ENCODE results near the gene RAE1.
"Not testable (repeated sequence)": the region's sequence is repeated elsewhere in the genome, so short reads cannot be mapped to it uniquely, and the experiment has no call there.

The RAE1 gene

DNA sequence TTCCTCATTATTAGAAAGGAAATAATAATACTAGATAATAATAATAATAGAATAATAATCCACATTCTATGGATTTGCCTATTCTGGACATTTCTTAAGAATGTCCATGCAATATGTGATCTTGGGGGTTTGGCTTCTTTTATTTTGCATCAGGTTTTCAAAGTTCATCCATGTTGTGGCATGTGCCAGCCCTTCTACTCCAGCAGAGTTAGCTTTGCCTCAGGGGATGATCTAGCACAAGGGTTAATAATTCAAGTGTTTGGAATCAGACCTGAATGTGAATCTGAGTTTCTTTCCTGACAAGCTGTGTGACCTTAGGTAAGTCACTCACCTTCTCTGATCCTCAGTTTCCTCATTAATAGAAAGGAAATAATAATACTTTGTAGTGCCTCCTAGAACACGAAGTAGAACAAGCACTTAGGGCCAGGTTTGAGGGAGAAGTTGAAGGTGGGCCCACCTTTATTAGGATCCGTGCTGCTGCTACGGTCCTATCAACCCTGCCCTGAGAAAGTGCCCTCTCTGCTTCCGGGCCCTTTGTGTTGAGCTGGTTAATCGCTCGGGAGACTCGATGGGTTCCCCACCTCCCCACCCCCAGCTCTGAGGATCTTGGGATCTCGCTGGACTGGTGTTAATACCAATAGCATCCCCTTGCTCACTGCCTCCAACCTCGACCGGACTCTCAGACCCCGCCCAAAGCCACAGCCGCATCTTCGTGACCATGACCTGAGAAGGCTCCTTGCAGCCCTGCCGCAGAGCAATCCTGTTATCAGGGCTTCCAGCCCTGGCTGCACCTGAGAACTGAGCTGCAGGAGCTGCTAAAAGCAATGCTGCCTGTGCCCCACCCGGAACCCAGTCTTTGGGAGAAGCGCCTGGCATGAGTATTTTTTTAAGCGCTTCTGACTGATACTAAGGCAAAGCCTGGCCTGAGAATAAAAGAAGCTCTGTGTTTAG is 67.0 kb downstream of the RAE1 start:
- no peak for DNase-seq

DNA sequence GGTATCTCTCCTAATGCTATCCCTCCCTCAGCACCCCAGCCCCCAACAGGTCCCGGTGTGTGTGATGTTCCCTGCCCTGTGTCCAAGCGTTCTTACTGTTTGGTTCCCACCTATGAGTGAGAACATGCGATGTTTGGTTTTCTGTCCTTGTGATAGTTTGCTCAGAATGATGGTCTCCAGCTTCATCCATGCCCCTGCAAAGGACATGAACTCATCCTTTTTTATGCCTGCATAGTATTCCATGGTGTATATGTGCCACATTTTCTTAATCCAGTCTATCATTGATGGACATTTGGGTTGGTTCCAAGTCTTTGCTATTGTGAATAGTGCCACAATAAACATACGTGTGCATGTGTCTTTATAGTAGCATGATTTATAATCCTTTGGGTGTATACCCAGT is 68.4 kb downstream of the RAE1 start:
- not testable (repeated sequence) for DNase-seq

DNA sequence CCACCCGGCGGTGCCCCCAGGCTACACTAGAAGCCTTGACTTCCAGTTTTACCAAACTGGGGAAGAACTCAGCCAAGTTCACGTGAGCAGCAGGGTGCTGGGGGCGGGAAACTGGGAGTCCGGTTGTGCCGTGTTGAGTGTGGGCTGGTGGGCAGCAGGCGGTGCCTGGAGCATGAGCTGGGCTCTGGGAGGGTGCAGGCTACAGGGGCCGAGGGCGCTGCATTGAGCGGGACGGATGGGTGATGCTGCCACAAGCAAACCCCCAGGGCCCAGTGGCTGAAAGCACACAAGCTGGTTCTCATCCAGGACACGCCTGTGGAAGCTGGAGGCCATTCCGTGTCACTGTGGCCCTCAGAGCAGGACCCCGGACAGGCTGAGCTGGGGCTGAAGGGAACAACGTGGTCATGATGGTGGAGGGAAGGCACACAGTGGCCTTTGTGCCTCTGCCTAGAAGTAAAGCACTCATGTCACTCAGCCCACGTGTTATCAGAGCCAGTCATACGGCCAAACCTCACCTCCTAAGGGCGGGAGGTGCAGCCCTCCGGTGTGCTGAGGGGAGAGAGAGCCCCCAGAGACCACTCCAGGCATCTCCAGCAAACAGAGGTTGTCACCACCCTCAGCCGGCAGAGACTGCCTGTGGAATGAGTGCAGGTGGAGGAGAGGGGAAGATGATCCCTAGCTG is 69.7 kb downstream of the RAE1 start:
- no peak for DNase-seq

DNA sequence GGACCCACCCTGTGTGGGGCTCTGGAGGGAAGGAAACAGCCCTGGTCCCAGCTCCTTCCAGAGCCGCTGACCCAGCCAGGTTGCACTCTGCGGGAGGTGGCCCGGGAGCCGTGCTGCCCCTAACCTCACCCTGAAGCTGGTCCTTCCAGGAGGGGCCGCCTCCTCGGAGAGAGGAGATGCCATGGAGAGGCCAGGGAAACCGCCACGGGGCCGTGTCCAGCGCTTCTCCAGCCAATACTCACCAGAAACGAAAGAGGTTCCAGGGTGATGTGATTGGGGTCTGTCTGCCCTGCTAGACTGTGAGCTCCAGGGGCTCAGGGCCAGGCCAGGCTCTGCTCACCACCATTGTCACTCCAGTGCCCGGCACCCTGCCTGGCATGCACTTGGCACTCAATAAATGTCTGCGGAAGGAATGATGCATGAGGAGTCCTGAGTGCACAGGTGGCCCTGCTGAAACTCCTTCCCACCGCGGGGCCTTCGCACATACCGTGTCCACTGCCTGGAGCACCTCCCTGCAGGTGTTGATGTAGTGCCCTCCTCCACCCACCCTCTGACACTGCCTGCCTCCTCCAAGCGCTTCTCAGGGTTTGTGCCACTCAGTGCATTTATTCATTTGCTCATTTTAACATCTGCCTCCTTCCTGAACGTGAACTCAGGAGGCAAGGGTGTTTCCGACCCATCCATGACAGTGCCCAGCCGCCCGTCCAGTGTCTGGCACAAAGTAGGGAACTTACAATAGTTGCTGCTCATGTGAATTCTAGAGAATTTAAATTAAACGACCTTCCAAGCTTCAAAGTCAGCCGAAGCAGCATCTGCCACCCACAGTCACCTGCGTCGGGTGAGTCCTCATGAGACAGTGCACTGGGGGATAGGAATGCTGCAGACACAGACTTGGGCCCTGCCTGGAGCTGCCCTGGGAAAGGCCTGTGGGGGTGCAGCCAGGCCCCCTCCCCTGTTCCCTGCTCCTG is 70.5 kb downstream of the RAE1 start:
- no peak for DNase-seq

DNA sequence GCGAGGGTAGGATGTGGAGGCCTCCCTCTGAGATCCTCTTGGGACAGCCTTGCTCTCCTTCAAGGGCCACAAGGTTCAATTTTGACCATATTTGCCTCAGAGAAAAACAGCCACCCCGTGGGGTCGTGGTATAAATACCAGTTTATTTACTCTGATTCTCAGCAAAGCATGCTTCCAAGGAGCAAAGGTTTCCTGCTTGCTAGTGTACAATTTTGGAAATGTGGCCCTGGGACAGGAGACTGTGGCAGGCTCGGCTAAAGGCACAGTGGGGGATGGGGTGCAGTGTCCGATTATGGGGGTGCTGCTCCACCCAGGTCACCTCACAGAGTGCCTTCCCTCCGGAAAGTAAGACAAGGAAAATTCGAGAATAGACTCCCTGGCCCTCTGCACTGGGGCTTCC is 71.2 kb downstream of the RAE1 start:
- DNase-seq, result no peak

DNA sequence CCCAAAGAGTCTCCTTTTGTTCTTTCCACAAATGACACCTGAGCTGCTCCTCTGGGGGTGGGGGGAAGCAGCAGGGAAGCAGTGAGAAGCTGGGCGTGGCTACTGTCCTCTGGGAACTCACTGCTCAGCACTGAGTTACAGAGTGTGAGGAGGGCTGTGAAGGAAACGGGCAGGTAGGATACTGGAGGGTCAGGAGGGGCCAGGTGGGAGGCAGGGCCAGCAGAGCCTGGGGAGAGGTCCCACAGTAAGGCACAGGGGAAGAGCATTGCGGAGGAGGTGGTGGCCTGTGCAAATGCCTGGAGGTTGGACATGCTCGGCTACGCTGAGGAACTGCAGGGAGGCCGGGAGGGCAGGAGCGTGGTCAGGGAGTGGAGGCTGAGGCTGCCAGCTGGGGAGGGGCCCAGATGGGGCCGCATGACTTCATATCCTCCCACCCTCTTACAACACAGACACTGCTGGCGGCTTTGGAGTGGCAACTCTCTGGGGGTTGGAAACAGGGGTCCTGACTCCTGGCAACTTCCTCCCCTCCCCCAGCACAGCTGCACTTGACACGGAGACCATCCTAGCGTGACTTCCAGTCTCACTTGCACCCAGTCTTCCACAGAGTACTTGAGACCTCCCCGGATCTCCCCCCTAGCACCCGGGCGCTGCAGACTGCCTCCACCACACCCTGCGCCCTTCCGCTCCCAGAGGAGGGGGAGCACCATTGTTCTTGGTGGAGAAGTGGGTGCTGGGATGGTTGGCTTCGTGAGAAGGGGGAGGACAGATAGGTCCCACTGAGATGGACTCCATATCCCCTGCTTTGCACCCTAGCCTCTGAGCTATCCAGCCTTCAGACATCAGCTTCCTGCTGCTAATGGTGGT is 74.3 kb downstream of the RAE1 start:
- peak; percentile 74 for DNase-seq

DNA sequence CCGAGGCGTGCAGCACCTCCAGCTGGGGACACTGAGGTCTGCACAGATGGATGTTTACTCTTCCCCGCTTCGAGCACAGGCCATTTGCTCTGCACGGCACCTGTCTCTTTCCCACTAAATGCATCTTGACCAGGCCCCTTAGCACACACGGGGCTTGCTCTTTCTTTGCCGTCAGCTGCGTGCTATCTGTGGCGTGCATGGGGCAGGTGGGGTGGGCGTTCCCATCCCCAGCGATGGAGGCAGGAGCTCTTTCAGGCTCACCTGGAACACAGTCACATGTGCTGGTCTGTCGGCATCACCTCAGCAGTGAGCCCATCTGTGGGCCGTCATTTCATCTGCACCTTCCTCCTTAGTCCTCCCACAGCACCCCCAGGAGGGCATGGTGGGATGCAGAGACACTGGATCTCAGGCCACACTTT is 75.2 kb downstream of the RAE1 start:
- DNase-seq, result no peak

DNA sequence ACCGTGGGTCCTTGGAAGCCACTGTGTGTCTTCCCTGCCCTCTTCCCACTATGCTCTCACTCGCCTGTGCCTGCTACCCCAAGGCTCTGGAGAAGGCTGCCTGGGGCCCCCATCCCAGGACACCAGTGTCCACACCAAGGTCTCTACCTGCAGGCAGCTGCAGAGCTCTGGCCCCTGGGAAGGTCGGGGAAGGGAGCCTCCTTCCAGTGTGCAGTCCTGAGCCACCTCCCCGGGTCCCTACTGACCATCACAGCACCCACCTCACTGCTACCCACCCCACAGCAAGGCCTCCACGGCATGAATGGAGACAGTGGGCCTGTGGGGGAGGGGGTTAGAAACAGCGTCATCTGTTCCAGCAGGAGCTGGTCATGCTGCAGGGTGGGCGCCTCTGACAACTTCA is 75.8 kb downstream of the RAE1 start:
- no peak for DNase-seq

DNA sequence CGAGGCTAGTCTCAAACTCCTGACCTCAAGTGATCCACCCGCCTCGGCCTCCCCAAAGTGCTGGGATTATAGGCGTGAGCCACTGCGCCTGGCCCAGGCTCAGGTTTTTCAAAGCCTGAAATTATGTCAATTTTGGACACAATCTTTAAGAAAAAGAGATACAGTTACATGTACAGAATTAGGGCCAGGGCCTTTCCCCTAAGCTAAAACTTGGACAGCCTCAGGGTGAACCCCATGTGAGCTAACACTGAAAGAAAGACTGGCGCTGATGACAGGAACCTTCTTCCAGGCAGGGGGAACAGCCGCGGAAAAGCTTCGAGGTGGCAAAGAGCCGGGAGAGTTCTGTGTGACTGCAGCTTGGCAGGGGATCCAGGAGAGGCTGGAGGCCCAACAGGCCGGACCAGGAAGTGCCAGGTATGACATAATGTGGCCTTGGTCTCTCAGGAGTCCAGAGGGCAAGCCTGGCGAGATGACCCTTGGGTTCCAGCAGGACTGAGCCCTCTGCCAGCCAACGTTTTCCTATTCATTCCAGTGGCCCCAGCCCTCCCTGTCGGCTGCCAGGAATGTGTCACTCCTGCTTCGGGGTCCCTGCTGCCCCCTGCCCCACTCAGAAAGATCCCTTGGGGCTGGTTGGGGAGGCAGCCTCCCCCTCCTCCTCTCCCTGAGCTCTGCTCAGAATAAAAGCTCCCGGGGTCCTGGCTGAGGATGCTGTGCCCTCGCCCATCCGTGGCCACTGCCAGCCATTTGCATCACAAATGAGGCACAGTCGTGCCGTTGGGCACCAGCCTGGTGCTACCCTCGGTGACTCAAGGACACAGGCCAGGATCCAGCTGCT is 77.5 kb downstream of the RAE1 start:
- no peak for DNase-seq
